SKM-1 (cell line): Measurements from ENCODE around the gene MAVS.
"Not testable (repeated sequence)": the region's sequence is repeated elsewhere in the genome, so short reads cannot be mapped to it uniquely, and the experiment has no call there.

ENCODE experiments used
- DNase-seq: peaks from one replicate; lab custom pipeline; 2025; ENCODE audit not compliant: unreplicated experiment; lab: John Stamatoyannopoulos, UW

MAVS gene

GRCh38 chr20:3847429-3847940, 851 bp downstream of the MAVS start:
- no peak for DNase-seq

- no peak for DNase-seq
These were observed 1.9 kb downstream of the MAVS start for GRCh38 chr20:3848565-3848964.

GRCh38 chr20:3854462-3854871, 7.8 kb downstream of the MAVS start:
- DNase-seq: no peak

GRCh38 chr20:3857405-3857804, 10.8 kb downstream of the MAVS start:
- DNase-seq: no peak

- DNase-seq: no peak
These were observed 12.1 kb downstream of the MAVS start for GRCh38 chr20:3858689-3859088.

GRCh38 chr20:3861191-3861590, 14.6 kb downstream of the MAVS start:
- DNase-seq: no peak

GRCh38 chr20:3862333-3862732, 15.7 kb downstream of the MAVS start:
- no peak for DNase-seq

GRCh38 chr20:3863317-3863716, 16.7 kb downstream of the MAVS start:
- no peak for DNase-seq

GRCh38 chr20:3864518-3864917, 17.9 kb downstream of the MAVS start:
- no peak for DNase-seq

GRCh38 chr20:3865152-3865886, 18.7 kb downstream of the MAVS start:
- no peak for DNase-seq

GRCh38 chr20:3865887-3866407, 19.3 kb downstream of the MAVS start:
- no peak for DNase-seq

GRCh38 chr20:3866464-3866863, 19.8 kb downstream of the MAVS start:
- no peak for DNase-seq

GRCh38 chr20:3867802-3868201, 21.2 kb downstream of the MAVS start:
- DNase-seq: no peak

GRCh38 chr20:3869839-3870634, 23.4 kb downstream of the MAVS start:
- DNase-seq: no peak

- no peak for DNase-seq
These were observed 25.1 kb downstream of the MAVS start for GRCh38 chr20:3871550-3872265.

- no peak for DNase-seq
These were observed 26.9 kb downstream of the MAVS start for GRCh38 chr20:3873507-3873906.

- no peak for DNase-seq
These were observed 27.7 kb downstream of the MAVS start for GRCh38 chr20:3874194-3874844.

- no peak for DNase-seq
These were observed 28.8 kb downstream of the MAVS start for GRCh38 chr20:3875378-3875974.

GRCh38 chr20:3876000-3876399, 29.4 kb downstream of the MAVS start:
- no peak for DNase-seq

- DNase-seq: no peak
These were observed 30.0 kb downstream of the MAVS start for GRCh38 chr20:3876676-3877075.

GRCh38 chr20:3878921-3879274, 32.3 kb downstream of the MAVS start:
- not testable (repeated sequence) for DNase-seq
